ENCODE results near the gene BDKRB2.

BDKRB2 gene

GRCh38 chr14:96274122-96274521 is 69.5 kb downstream of the BDKRB2 start:
- no peak overlapping the region for H3K4me2 ChIP-seq (ENCODE audit: low read length)
- 0 out of 2 replicates have a peak, but pooled peaks cover 9% of the 10 kb centered on the region for H3K9me3 ChIP-seq (ENCODE audit: insufficient read depth, low read length)
- no peaks in the 10 kb centered on the region for H3K79me2 ChIP-seq (ENCODE audit: low read length)
- H3K36me3 ChIP-seq (replicated peaks; ENCODE audit: low read depth, low read length), result peaks cover 9% of the 10 kb centered on the region
- H3K9ac ChIP-seq (ENCODE audit: low read length), result no peak overlapping the region
- no peak overlapping the region for H3K4me3 ChIP-seq (ENCODE audit: low read length)
- H4K20me1 ChIP-seq (ENCODE audit: insufficient read depth, low read length), result no peaks in the 10 kb centered on the region
- H3K27ac ChIP-seq (ENCODE audit: low read length), result no peak overlapping the region
- no peaks in the 10 kb centered on the region for H3K4me1 ChIP-seq (ENCODE audit: low read length)
- no peak overlapping the region for H2AFZ ChIP-seq (ENCODE audit: low read depth, low read length)
- TF ChIP-seq CTCF (IDR thresholded peaks at IDR 0.05; ENCODE audit: low read depth, low read length) (no peak), EZH2phosphoT487 (IDR thresholded peaks at IDR 0.05; ENCODE audit: low read depth) (no peak)
- H3K27me3 ChIP-seq (ENCODE audit: low read depth, low read length), result no peaks in the 10 kb centered on the region

GRCh38 chr14:96274543-96274942 is 69.9 kb downstream of the BDKRB2 start:
- Histone ChIP-seq H3K27me3 (ENCODE audit: low read depth, low read length) (no peaks in the 10 kb centered on the region), H3K79me2 (ENCODE audit: low read length) (no peaks in the 10 kb centered on the region), H3K4me3 (ENCODE audit: low read length) (no peak overlapping the region), H3K9ac (ENCODE audit: low read length) (no peak overlapping the region), H3K4me1 (ENCODE audit: low read length) (no peaks in the 10 kb centered on the region), H4K20me1 (ENCODE audit: insufficient read depth, low read length) (no peaks in the 10 kb centered on the region), H3K27ac (ENCODE audit: low read length) (no peak overlapping the region), H3K4me2 (ENCODE audit: low read length) (no peak overlapping the region), H3K9me3 (ENCODE audit: insufficient read depth, low read length) (0 out of 2 replicates have a peak, but pooled peaks cover 9% of the 10 kb centered on the region), H3K36me3 (replicated peaks; ENCODE audit: low read depth, low read length) (peaks cover 11% of the 10 kb centered on the region), H2AFZ (ENCODE audit: low read depth, low read length) (no peak overlapping the region)
- TF ChIP-seq CTCF (IDR thresholded peaks at IDR 0.05; ENCODE audit: low read depth, low read length) (no peak), EZH2phosphoT487 (IDR thresholded peaks at IDR 0.05; ENCODE audit: low read depth) (no peak)

- H2AFZ ChIP-seq (ENCODE audit: low read depth, low read length), result peak overlapping the region; percentile 57; the same call in 1 of the 2 replicates
- no peak overlapping the region for H3K9ac ChIP-seq (ENCODE audit: low read length)
- peaks cover 16% of the 10 kb centered on the region for H3K36me3 ChIP-seq (replicated peaks; ENCODE audit: low read depth, low read length)
- no peaks in the 10 kb centered on the region for H3K79me2 ChIP-seq (ENCODE audit: low read length)
- H3K4me2 ChIP-seq (ENCODE audit: low read length), result peak overlapping the region; percentile 64
- 0 out of 2 replicates have a peak, but pooled peaks cover 9% of the 10 kb centered on the region for H3K9me3 ChIP-seq (ENCODE audit: insufficient read depth, low read length)
- H3K4me3 ChIP-seq (ENCODE audit: low read length), result peak overlapping the region; percentile 23; the same call in 1 of the 2 replicates
- no peaks in the 10 kb centered on the region for H3K27me3 ChIP-seq (ENCODE audit: low read depth, low read length)
- no peaks in the 10 kb centered on the region for H3K4me1 ChIP-seq (ENCODE audit: low read length)
- H4K20me1 ChIP-seq (ENCODE audit: insufficient read depth, low read length), result no peaks in the 10 kb centered on the region
- TF ChIP-seq EZH2phosphoT487 (IDR thresholded peaks at IDR 0.05; ENCODE audit: low read depth) (no peak), CTCF (IDR thresholded peaks at IDR 0.05; ENCODE audit: low read depth, low read length) (peak; percentile 92)
- H3K27ac ChIP-seq (ENCODE audit: low read length), result no peak overlapping the region
These were observed 70.8 kb downstream of the BDKRB2 start for GRCh38 chr14:96275177-96276112.

GRCh38 chr14:96277890-96278289 is 73.3 kb downstream of the BDKRB2 start:
- Histone ChIP-seq H3K27ac (ENCODE audit: low read length) (no peak overlapping the region), H3K36me3 (replicated peaks; ENCODE audit: low read depth, low read length) (peaks cover 16% of the 10 kb centered on the region), H3K9me3 (ENCODE audit: insufficient read depth, low read length) (0 out of 2 replicates have a peak, but pooled peaks cover 9% of the 10 kb centered on the region), H3K79me2 (ENCODE audit: low read length) (no peaks in the 10 kb centered on the region), H4K20me1 (ENCODE audit: insufficient read depth, low read length) (no peaks in the 10 kb centered on the region), H3K9ac (ENCODE audit: low read length) (no peak overlapping the region), H3K4me2 (ENCODE audit: low read length) (no peak overlapping the region), H3K4me1 (ENCODE audit: low read length) (no peaks in the 10 kb centered on the region), H2AFZ (ENCODE audit: low read depth, low read length) (no peak overlapping the region), H3K27me3 (ENCODE audit: low read depth, low read length) (no peaks in the 10 kb centered on the region), H3K4me3 (ENCODE audit: low read length) (no peak overlapping the region)
- TF ChIP-seq CTCF (IDR thresholded peaks at IDR 0.05; ENCODE audit: low read depth, low read length) (no peak), EZH2phosphoT487 (IDR thresholded peaks at IDR 0.05; ENCODE audit: low read depth) (no peak)

Measured in OCI-LY3 (cell line).